ENCODE data around the gene CHST8.

The CHST8 gene

GRCh38 chr19:33618884-33619283, 2.9 kb upstream of the CHST8 start:
- no peak for DNase-seq

DNA sequence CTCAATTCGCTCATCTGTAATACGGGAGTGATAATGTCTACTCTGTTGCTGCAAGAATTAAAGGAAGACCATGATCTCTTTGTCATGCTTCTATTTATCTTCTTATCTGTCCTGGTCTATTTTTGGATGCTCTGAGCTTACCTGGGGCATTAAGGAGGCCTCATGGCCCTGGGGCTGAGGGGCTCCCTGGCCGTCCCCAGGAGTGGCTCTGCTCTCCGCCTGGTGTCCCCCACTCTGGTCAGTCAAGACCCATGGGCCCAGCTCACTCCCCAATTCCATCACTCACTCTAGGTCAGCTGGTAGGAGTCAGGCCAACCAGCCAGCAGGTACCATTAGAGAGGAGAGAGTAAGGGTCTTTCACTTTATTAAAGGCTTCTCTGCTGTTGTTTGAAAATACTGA, 1.1 kb upstream of the CHST8 start:
- DNase-seq, result no peak

GRCh38 chr19:33621065-33621785, 528 bp upstream of the CHST8 start:
- no peak for DNase-seq

DNA sequence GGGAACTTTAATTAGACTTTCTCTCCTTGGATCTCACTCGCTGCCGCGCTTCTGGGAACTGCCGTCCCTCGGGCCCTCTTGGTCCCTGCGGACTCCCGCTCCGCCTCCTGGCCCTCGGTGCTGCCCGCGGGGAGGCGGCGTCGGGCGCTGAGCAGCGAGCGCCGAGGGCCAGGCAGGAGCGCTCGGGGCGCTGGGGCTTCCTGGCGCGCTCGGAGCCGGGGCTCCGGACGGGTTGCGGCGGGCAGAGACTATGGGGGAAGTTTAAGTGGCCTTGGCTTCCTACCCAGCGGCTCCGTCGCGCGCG, 704 bp downstream of the CHST8 start:
- DNase-seq, result no peak

DNA sequence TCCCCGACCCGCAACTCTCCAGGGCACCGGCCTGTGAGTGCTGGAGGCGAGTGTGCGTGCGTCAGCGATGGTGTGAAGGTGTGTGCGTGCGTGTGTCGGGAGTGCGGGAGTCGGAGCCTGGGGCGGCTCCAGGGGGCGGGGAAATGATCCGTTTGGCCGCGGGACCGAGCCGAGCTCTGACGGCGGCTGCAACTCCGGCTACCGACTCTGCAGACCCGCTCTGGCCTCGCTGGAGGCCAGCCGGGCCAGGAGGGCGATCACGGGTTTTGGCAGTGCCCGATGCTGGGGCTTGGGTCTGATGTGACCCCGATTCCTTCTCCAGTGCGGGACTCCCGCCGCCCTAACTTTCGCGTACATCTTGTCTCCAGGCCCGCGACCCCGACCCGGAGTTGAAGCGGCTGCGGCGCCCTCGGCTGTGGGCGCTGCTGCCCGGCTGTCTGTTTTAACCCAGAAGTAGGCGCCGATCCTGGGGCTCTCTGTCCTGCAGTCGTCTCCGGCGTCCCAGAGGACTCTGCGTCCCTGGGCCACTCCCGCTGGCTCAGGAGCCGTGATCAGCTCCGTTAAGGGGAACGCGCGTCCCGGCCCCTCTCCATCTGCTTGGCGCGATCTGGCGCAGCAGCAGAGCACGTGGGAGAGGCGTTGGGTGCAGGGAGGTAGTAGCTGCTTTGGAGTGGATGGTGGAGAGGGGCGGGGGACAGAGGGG, 1.2 kb downstream of the CHST8 start:
- no peak for DNase-seq

DNA sequence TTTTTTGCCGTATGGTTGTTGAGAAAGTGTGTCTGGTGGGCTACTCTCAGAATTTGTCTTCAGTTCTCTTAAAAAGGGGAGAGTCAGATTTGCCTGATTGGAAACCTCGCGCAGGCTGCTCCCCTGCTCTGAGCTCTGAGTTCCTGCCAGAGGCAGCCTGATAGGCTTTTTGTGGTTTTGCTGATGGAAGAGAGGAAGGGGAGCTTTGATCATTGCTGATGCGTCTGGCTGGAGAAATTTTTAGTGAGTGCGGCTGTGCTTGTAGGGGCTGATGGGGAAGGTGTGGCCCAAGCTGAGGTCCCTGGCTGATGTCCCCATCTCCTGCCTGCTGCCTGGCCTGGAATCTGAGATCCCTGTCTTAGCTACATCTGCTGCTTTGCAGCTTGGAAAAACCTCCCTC, 2.8 kb downstream of the CHST8 start:
- no peak for DNase-seq

- no peak for DNase-seq
These were observed 5.8 kb downstream of the CHST8 start for GRCh38 chr19:33627526-33627925.

DNA sequence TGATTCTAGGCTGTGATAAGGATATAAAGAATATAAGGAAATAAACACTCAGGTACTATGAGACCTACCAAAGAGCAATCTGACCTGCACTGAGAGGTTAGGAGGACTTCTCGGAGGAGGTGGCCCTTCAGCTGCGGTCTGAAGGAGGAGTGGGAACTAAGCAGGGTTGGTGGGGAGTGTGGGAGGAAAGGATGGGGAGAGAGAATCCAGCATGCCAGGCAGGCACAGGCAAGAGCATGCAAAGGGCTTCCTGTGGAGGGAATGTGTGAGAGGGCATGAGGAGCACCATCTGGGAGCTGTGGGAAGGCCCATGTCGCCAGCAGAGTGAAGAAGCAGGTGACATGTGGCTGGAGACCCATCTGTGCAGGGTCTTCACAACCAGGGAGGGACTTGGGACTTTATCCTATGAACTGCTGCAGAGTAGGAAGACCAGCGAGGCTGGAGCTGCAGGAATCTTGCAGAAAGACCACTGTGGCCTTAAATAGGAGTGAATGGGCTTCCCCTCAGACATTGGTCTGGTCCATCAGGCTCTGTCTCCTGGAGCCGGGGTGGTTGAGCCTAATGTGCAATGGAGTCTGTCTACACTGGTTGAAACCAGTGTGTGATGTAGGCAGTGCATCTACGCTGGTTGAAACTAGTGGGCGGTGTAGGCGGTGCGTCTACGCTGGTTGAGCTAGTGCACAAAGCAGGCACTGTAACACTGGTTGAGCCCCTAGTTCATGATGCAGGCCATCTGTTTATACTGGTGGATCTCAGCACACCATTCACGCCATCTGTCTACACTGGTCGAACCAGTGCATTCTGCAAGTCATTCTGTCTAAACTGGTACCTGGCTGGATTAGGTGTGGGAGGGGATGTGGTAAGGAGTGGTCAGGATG, 6.4 kb downstream of the CHST8 start:
- DNase-seq, result no peak

DNA sequence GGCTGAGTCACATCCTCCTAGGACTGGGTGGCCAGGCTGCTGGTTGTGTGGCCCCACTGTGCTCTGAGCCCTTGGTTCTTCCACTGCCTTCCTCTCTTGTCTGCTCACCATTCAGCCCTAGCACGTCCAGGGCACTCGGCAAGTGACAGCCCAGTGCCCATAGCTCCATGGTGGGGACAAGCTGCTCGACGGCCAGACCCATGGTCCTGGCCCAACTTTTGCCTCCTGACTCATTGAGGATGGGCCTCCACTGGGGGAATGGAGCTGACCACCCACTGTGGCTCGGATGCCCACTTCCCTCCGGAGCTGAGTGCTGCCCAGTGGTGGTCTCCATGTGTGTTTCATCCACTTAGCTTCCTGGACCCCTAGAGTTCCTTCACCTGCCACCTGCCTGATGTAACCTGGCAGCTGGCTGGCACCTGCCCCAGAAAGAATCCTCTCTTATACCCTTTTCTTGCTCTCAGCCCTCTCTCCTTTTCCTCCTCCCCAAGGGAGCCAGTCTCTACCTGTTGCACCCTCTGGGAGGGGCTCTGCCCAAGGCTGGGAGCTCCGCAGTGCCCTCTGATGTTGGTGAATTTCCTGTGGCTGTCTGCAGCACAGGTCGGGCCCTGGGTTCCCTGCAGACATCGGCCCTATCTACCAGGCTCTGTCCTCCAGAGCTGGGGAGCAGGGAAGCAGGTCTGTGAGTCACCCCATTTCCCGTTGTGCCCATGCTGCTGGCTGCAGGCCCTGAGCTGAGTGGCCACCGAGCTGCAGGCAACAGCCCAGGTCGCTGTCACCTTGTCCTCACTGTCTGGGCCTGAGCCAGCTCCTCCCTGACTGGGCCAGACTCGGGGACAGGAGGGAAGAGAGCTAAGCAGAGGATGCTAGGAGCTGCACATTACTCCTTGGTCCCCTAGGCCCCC, 7.4 kb downstream of the CHST8 start:
- no peak for DNase-seq

- no peak for DNase-seq
These were observed 8.1 kb downstream of the CHST8 start for GRCh38 chr19:33629826-33630375.

DNA sequence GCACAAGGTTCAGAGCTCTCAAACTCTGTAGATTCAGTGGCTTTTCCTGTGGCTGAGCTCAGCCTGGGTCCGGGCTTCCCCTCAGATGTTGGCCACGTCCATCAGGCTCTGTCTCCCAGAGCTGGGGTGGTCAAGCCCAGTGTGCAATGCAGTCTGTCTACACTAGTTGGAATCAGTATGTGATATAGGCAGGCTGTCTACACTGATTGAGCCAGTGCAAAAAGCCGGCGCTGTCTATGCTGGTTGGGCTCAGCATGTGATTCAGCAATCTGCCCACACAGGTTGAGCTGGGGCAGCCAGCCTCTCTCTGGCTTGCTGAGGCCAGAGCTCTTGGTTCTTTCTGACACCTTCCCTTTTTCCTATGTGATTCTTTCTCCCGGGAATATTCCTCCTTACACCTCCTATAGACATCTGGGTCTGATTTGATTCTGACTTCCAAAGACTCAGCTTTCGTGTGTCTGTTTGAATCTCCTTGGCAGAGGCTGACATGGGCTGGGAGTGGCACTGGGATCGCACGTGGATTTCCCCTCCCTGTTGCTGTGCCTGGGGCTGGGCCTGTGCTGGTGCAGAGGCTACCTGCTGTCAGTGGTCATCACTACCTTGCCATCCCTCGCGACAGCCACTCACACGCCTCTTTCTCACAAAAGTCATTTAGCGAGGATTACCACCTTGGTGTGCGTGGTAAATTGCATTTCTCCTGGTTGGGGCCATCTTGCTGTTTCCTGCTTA, 9.3 kb downstream of the CHST8 start:
- DNase-seq, result no peak

DNA sequence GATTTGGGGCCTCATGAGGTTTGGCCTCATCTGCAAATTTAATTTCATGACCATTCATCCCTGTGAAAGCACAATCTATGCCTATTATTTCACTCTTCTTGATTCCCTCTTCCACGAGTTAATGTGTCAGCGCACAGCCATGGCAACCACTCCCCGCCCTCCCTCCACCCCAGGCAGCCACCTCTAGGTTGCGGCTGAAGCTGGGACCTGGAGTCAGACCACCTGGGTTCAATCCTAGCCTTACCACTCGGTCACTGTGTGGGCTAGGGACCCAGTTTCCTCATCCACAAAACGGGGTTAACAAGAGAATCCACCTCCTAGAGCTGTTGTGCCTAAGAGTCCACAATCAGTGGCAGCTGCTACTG, 9.8 kb downstream of the CHST8 start:
- DNase-seq, result no peak

GRCh38 chr19:33634361-33635091, 12.8 kb downstream of the CHST8 start:
- DNase-seq, result no peak

GRCh38 chr19:33638167-33639034, 16.6 kb downstream of the CHST8 start:
- no peak for DNase-seq

DNA sequence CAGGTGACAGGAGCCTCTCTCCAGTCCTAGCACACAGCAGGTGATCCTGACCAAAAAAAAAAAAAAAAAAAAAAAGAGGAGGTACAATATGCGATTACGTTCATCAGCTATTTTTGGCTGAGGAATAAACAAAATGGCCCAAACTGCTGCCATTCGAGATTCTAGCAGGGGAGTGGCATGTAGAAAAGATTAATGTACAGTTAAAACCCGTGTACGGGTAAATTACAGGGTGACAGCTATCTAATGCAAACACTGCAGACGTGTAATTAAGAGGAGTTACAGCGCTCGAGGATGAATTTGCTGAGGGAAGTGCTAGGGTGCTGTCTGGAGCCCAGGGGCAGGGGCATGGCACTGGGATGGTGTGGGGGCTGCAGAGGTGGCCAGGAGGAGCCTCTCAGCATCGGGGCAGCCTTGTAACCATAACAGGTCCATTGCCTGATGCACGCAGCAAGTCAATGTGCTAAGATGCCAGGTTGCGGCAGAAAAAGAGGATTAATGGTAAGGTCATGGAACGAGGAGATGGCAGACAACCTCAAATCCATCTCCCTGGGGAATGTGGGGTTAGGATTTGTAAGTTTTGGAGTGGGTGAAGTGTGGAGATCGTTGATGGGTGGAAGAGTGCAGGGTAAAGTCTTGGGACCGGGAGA, 17.4 kb downstream of the CHST8 start:
- DNase-seq, result no peak

DNA sequence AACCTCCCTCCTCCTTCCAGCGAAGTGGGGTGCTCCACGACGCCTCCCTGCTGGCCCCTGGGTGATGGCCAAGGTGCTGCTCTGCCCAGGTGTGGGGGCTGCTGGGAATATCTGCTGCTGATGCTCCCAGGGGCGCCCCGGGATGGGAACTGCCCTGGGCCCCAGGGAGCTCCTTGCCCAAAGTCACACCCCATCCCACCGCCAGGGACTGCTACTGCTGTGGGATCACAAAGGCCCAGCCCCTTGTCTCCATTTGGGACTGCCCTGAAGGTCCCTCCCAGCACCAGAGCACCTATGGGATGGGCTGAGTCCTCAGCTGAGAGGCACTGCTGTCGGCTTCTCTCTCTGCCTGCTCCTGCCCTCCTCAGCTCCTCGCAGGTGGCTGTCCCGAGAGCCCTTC, 19.0 kb downstream of the CHST8 start:
- DNase-seq, result no peak

DNA sequence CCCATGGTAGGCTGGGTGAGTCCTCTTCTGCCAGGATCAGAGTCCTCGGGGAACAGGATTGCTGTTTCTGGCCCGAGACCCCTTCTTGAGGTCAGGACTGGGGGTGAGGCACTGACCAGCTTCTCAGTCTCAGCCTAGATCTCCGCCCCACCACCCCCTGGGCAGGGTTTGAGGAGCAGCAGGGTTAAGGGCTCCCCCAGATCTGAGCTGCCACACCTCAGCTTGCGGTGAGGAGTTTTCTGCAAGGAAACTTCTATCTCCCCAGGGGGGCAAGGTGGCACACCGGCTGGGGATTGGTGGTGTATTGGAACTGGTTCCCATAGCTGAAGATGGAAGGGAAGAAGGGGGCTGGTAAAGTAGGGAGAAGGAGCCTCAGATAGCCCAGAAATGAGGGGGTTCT, 19.5 kb downstream of the CHST8 start:
- DNase-seq, result no peak

- DNase-seq, result no peak
These were observed 20.3 kb downstream of the CHST8 start for GRCh38 chr19:33641956-33642498.

DNA sequence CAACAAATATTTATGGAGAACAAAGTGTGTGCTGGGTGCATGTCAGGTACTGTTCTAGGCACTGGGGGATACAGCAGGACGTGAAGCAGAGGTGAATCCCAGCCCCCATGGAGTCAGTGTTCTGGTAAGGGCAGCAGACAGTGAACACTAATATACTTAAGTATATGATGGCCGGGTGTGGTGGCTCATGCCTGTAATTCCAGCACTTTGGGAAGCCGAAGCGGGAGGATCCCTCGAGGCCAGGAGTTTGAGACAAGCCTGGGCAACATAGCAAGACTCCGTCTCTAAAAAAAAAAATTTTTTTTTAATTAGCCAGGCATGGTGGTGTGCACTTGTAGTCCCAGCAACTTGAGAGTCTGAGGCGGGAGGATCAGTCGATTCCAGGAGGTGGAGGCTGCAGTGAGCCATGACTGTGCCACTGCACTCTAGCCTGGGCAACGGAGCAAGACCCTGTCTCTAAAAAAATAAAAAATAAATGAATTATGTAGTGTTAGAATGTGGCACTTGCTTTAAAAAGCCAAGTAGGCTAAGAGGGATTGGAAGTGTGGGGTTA, 22.6 kb downstream of the CHST8 start:
- no peak for DNase-seq

Measured in DMS 273 treated with DMSO at 0.1 percent for 48 hours (cell line).